NB4 (cell line): ENCODE measurements around the gene SP6.

Source experiments
- DNase-seq: peaks from one replicate; pipeline ENCODE4 v3.0.0; 2010; ENCODE audit warnings: low read depth
- H3K4me3 ChIP-seq: one replicate; pipeline ENCODE4 v1.5.1; 2011; ENCODE audit warnings: mild to moderate bottlenecking, low read depth, low read length, moderate library complexity
- MYC ChIP-seq: IDR thresholded peaks from 2 replicates; pipeline ENCODE4 v1.6.1; 2011; ENCODE audit warnings: low read depth, low read length
- POLR2A ChIP-seq: IDR thresholded peaks from 2 replicates; pipeline ENCODE4 v1.6.1; 2011; ENCODE audit warnings: mild to moderate bottlenecking; ENCODE audit not compliant: insufficient read length; ENCODE audit errors: extremely low read depth
- TF ChIP-seq, protein P1 (sequence below): IDR thresholded peaks from one replicate; pipeline ENCODE4 v1.5.1; 2012; ENCODE audit warnings: low read depth, low read length
- TF ChIP-seq, protein P2 (sequence below): IDR thresholded peaks from 2 replicates; pipeline ENCODE4 v1.6.1; 2011; ENCODE audit warnings: low read depth, low read length

The SP6 gene

DNA sequence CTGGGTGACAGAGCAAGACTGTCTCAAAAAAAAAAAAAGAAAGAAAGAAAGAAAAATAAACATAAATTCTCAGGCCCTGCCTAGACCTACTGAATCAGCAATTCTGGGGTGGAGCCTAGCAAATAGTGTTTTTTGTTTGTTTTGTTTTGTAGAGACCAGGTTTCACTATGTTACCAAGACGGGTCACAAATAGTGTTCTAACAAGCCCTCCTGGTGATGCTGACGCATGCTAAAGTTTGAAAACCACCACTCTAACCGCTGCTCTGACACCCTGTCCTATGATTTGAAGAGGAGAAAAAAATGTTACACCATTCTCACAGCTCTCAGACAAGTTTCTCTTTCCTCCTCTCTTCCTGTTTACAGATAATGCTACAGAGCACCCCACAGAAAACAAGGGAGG, 21.1 kb downstream of the SP6 start:
- H3K4me3 ChIP-seq = peak overlapping the region; percentile 99
- TF ChIP-seq, protein P1, sequence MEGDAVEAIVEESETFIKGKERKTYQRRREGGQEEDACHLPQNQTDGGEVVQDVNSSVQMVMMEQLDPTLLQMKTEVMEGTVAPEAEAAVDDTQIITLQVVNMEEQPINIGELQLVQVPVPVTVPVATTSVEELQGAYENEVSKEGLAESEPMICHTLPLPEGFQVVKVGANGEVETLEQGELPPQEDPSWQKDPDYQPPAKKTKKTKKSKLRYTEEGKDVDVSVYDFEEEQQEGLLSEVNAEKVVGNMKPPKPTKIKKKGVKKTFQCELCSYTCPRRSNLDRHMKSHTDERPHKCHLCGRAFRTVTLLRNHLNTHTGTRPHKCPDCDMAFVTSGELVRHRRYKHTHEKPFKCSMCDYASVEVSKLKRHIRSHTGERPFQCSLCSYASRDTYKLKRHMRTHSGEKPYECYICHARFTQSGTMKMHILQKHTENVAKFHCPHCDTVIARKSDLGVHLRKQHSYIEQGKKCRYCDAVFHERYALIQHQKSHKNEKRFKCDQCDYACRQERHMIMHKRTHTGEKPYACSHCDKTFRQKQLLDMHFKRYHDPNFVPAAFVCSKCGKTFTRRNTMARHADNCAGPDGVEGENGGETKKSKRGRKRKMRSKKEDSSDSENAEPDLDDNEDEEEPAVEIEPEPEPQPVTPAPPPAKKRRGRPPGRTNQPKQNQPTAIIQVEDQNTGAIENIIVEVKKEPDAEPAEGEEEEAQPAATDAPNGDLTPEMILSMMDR = no peak
- TF ChIP-seq, protein P2, sequence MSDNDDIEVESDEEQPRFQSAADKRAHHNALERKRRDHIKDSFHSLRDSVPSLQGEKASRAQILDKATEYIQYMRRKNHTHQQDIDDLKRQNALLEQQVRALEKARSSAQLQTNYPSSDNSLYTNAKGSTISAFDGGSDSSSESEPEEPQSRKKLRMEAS = no peak
- TF ChIP-seq MYC (no peak), POLR2A (no peak)
- DNase-seq = no peak

DNA sequence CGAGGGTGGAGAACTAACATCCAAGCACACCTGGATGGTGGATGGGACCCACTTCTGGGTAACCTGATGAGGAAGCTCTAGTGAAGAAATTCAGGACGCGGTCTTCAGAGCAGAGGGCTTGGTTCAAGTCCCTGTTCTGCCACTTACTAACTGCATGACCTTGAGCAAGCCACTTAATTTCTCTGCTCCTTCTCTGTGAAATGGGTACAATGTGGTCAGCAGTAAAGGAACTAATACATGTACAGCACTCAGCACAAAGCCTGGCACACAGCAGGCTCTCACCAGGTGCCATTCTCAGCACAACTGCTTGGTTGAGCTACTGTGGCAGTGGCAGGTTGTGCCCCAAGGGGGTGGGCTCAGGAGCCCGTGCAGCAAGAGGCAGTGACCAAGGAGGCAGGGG, 27.4 kb downstream of the SP6 start:
- no peak for DNase-seq
- H3K4me3 ChIP-seq = no peak overlapping the region
- TF ChIP-seq, protein P2 = no peak
- TF ChIP-seq POLR2A (no peak), MYC (no peak)
- TF ChIP-seq, protein P1 = no peak

DNA sequence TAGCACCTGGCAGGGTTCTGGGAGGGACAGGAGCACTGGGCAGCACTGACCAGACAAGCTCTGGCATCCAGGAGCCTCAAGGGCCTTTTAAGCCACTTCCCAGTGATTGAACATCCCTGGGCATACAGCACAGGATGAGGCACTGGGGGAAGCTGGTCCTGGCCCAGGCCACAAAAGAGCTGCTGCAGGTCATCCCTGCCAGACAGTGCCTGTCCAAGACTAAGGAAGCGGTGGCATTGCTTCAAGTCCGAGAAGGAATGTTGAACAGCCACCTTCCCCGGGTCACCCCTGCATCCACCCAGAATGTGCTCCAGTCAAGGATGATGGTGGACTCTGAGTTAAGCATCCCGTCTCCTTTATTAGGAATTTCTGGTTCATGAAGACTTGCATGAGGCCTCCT, 28.2 kb downstream of the SP6 start:
- TF ChIP-seq MYC = no peak
- DNase-seq = no peak
- no peak overlapping the region for H3K4me3 ChIP-seq

DNA sequence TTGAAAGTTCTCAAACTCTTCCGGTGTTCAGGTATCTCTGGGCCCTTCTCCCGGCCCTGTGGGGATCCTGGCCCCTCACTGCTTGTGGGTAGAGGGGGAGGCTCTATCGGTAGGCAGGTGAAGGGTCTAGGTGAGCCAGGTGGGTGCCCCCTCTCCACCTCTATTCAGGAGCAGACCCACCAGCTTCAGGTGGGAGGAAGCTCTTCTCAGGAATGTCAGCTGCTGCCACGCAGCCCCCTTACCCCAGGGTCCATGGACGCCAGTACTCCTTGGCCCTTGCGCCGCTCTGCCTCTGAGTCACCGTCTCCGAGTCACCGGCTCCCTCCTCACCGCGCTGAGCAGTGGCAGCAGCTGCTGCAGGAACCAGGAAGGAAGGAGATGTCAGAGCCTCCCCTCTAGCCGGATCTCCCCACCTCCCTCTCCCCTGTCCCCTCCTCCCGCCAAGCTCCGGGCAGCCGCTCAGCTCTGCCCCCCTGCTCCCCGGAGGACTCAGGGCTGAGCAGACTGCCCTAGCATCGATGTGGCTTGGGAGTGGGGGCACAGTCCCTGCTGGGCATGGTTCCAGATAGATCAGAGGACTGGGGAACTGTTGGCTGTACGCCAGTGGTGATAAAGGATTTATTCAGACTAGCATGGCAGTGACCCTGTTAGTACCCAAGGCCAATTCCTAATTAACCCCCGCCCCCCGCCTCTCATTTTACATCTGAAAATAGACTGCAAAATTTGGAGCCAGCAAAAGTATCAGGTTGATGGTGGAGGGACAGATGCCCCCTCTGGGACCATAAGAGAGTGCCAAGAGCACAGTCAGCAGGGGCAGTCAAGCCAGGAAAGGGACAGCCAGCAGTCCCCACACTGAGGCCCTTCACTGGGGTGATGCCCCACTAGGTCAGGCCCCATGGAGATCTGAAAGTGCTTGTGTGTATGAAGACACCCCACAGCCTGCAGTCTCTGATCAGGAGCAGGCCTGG, 29.3 kb downstream of the SP6 start, which contains the start of gene OSBPL7:
Gene OSBPL7 (minus strand): TSS at position 371 of the 968 bp plus-strand sequence. CDS start 1,516 bp downstream, outside the sequence.
- TF ChIP-seq, protein P1 = peak; percentile 34
- TF ChIP-seq POLR2A (peak; percentile 43), MYC (peak; percentile 60)
- TF ChIP-seq, protein P2 = peak; percentile 60
- H3K4me3 ChIP-seq = peak within 1 kb of the TSS; percentile 87
- peak; percentile 93 for DNase-seq

DNA sequence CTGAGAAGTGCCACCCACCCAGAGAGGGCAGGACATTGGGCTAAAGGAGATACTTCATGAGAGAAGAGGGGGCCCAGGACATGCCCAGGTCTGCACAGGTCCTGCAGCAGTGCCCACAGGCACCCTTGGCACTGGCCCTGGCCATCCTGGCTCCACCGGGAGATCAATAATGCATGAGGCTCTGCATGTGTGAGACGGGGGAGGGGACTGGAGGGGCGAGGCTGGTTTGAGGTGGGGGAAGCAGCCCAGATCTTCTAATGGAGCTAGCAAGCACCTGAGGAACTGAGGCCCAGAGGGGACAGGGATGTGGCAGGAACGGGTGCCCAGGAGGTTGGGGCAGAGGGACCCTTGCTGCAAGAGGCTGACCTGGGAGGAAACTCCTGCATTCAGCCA, 29.9 kb downstream of the SP6 start:
- no peak for DNase-seq
- H3K4me3 ChIP-seq = peak overlapping the region; percentile 87
- TF ChIP-seq POLR2A = no peak
- TF ChIP-seq MYC = no peak
- TF ChIP-seq, protein P2 = no peak
- TF ChIP-seq, protein P1 = no peak

DNA sequence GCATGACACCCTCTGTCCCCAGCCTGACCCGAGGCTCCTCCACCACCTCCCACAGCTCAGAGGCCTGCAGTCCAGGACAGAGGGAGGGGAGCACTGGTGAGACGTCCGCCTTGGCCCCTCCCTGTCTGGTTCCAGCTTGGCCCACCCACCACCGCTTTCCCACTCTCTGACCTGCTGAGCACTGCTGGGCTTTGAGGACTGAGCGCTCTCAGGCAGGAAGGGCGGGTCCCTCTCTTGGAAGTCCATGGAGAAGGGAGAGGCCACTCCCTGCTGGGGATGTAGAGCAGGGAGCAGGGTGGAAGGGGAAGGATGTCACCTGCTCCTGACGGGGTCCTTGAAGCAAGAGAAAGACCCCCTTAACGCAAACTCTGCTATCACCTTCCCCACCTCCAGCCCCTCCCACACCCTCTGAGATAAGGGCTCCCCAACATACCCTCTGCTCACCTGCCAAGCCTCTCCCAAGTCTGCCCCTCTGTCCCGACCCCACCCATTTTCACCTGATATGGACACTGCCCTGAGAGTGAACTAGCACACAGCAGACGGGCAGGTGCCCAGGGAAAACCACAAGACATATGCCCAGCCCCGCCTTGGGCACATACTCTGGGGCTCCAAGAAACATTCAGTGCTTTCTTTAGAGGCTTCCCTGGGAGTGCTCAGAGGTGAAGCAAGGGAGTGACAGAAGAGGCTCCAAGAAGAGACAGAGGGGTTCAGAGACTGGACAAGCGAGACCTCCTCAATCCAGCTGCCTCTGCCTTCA, 30.8 kb downstream of the SP6 start:
- no peak for DNase-seq
- TF ChIP-seq, protein P1 = no peak
- TF ChIP-seq MYC (no peak), POLR2A (no peak)
- TF ChIP-seq, protein P2 = no peak
- peak overlapping the region; percentile 87 for H3K4me3 ChIP-seq
